K562 (cell line): ENCODE measurements around the gene UGP2. TPM values are rescaled to one million over a fixed set of nuclear protein-coding genes. Genes with fewer than 3 reads are reported as not detected.

Experiments used
- ATAC-seq: fragments of 200-7000 bp; cut with Tn5 transposase; 3 replicates; pipeline ENCODE4 v1.9.1; 2020; ENCODE audit warnings: moderate library complexity
- BruUV-seq: library from RNA; stranded (reverse); fragments of 400-500 nt; replicated peaks from 2 replicates; lab custom pipeline; 2021; lab: Mats Ljungman, UMichigan
- CTCF ChIA-PET: fragments of 300-600 bp; formaldehyde crosslinking; extraction: SDS; loops from one replicate; lab custom pipeline; 2021; ENCODE audit warnings: low intra/inter-chr PET ratio; lab: Yijun Ruan, JAX
- POLR2A ChIA-PET: fragments of 300-600, 350-650 bp; sonication (Branson Sonifier 250); formaldehyde crosslinking; extraction: SDS; loops from one replicate; lab custom pipeline; 2021; ENCODE audit warnings: antibody characterized with exemption, inconsistent platforms; lab: Yijun Ruan, JAX
- DNase-seq, 4 experiments: peaks; one replicate each; pipeline versions ENCODE4 v3.0.0 to v3.0.0-alpha.2; 2011 to 2018; ENCODE audit warnings: low spot score in 3 of 4, mixed read lengths in 3 of 4; ENCODE audit errors: extremely low read depth in 1 of 4
- FAIRE-seq: peaks from 2 replicates; lab custom pipeline; 2011; peaks lifted over from hg19 to GRCh38; lab: Jason Lieb, UNC
- H2AFZ ChIP-seq: 2 replicates; pipeline ENCODE4 v1.6.0; 2011; ENCODE audit warnings: low read depth, low read length, control low read depth, inconsistent platforms
- H3K27ac ChIP-seq: fragments of 200-600 bp; 3 replicates; pipeline ENCODE4 v1.8.0; 2011; ENCODE audit warnings: low read depth, mild to moderate bottlenecking, control low read depth, inconsistent platforms, low read length, moderate library complexity, mixed read lengths; ENCODE audit errors: extremely low read depth
- H3K27me3 ChIP-seq, 2 experiments: fragments of 300-600 bp in 1 of 2; 2 replicates in 1 of 2; 3 replicates in 1 of 2; pipeline versions ENCODE4 v1.6.0 to v1.8.0; 2011; ENCODE audit warnings: inconsistent platforms in 2 of 2, low read length in 2 of 2, mild to moderate bottlenecking in 1 of 2, mixed read lengths in 1 of 2, moderate library complexity in 1 of 2; ENCODE audit not compliant: control insufficient read depth in 2 of 2, insufficient read depth in 2 of 2
- H3K36me3 ChIP-seq: fragments of 300-600 bp; 3 replicates; pipeline ENCODE4 v1.8.0; 2011; ENCODE audit warnings: mild to moderate bottlenecking, low read length, inconsistent platforms; ENCODE audit not compliant: control insufficient read depth, insufficient read depth
- H3K4me1 ChIP-seq, 2 experiments: fragments of 200-600 bp in 1 of 2; replicated peaks in 1 of 2; 2 replicates in 1 of 2; 3 replicates in 1 of 2; pipeline versions ENCODE4 v1.5.1 to v1.8.0; 2011; ENCODE audit warnings: inconsistent platforms in 2 of 2, low read length in 2 of 2, mild to moderate bottlenecking in 1 of 2, mixed read lengths in 1 of 2, moderate library complexity in 1 of 2; ENCODE audit not compliant: control insufficient read depth in 2 of 2, insufficient read depth in 2 of 2
- H3K4me2 ChIP-seq: 2 replicates; pipeline ENCODE4 v1.6.1; 2011; ENCODE audit warnings: low read length, control low read depth, inconsistent platforms, mixed read lengths; ENCODE audit not compliant: insufficient read depth
- H3K4me3 ChIP-seq: fragments of 200-600 bp; sonication (generic), shearing (Covaris generic); 2 replicates; pipeline ENCODE4 v1.5.1; 2016; ENCODE audit warnings: control low read depth, inconsistent platforms
- H3K79me2 ChIP-seq: fragments of 200-600 bp; 3 replicates; pipeline ENCODE4 v1.8.0; 2011; ENCODE audit warnings: low read length, inconsistent platforms; ENCODE audit not compliant: control insufficient read depth, insufficient read depth
- H3K9ac ChIP-seq, 2 experiments: 2 replicates each; pipeline versions ENCODE4 v1.6.0 to v1.6.1; 2011; ENCODE audit warnings: low read depth in 2 of 2, low read length in 2 of 2, control low read depth in 1 of 2, inconsistent platforms in 1 of 2, mild to moderate bottlenecking in 1 of 2, mixed read lengths in 1 of 2; ENCODE audit not compliant: insufficient read depth in 1 of 2
- H3K9me1 ChIP-seq: one replicate; pipeline ENCODE4 v1.6.0; 2011; ENCODE audit warnings: inconsistent platforms, mild to moderate bottlenecking, low read length, moderate library complexity; ENCODE audit not compliant: control insufficient read depth, insufficient read depth
- H3K9me3 ChIP-seq: replicated peaks from 2 replicates; pipeline ENCODE4 v1.5.1; 2011; ENCODE audit warnings: low read depth, low read length, inconsistent platforms; ENCODE audit not compliant: control insufficient read depth, insufficient read depth
- H4K20me1 ChIP-seq: replicated peaks from 2 replicates; pipeline ENCODE4 v1.6.1; 2011; ENCODE audit warnings: low read length, inconsistent platforms, mixed read lengths; ENCODE audit not compliant: control insufficient read depth, insufficient read depth
- AFF4 ChIP-seq: sonication (generic); formaldehyde crosslinking; IDR thresholded peaks from 2 replicates; pipeline ENCODE4 v1.8.0; 2023; ENCODE audit warnings: mild to moderate bottlenecking, missing genetic modification reagents
- EHMT2 ChIP-seq: fragments of 450-650 bp; IDR thresholded peaks from 2 replicates; pipeline ENCODE4 v1.6.1; 2018; ENCODE audit warnings: antibody characterized with exemption
- ELF1 ChIP-seq: fragments of 200-800 bp; sonication (Bioruptor generic); IDR thresholded peaks from 2 replicates; pipeline ENCODE4 v1.6.1; 2016; ENCODE audit warnings: missing genetic modification characterization, missing compliant biosample characterization
- MLLT1 ChIP-seq, 2 experiments: fragments of 450-650 bp; IDR thresholded peaks; 2 replicates each; pipeline ENCODE4 v1.6.1; 2016
- PPARD ChIP-seq: fragments of 250-450 bp; sonication (Bioruptor Pico); IDR thresholded peaks from 2 replicates; pipeline ENCODE4 v1.8.0; 2022; ENCODE audit warnings: inconsistent platforms, mild to moderate bottlenecking, moderate library complexity
- RBM39 ChIP-seq: fragments of 200-400 bp; formaldehyde crosslinking; optimal IDR thresholded peaks from 2 replicates; pipeline ENCODE3; 2018; ENCODE audit warnings: low read depth, low read length
- TEAD2 ChIP-seq: fragments of 450-650 bp; IDR thresholded peaks from 2 replicates; pipeline ENCODE4 v1.6.1; 2016; ENCODE audit warnings: missing genetic modification characterization, control low read depth, missing compliant biosample characterization
- ZBTB12 ChIP-seq: fragments of 250-450 bp; sonication (Bioruptor Pico); IDR thresholded peaks from 2 replicates; pipeline ENCODE4 v1.4.0; 2020
- ZBTB49 ChIP-seq: sonication (generic); formaldehyde crosslinking; IDR thresholded peaks from 2 replicates; pipeline ENCODE4 v1.8.0; 2022; ENCODE audit warnings: missing genetic modification reagents, mild to moderate bottlenecking, borderline replicate concordance
- ZNF165 ChIP-seq: fragments of 250-450 bp; sonication (Bioruptor Pico); IDR thresholded peaks from 2 replicates; pipeline ENCODE4 v1.4.0; 2020; ENCODE audit warnings: borderline replicate concordance
- WGBS: fragments of 100-300 bp; shearing (Covaris generic); methylation state at CpG from one replicate; pipeline ENCODE4 v1.1.6; 2016; ENCODE audit warnings: low coverage, mixed read lengths; ENCODE audit not compliant: insufficient coverage; ENCODE audit errors: missing lambda C conversion rate; 5-methylcytosine and 5-hydroxymethylcytosine counted together
- in situ Hi-C: fragments of 300-500 bp; cut with MboI; formaldehyde crosslinking; loops from 4 replicates; pipeline ENCODE4 v1.15.0; 2018; ENCODE audit warnings: inconsistent platforms, mixed read lengths
- intact Hi-C: fragments of 100-400 bp; cut with micrococcal nuclease; formaldehyde crosslinking; loops from 2 replicates; pipeline ENCODE4 v1.14.2; 2022
- polyA plus RNA-seq, 8 experiments: library from polyadenylated mRNA; depleted of rRNA in 4 of 8; stranded (reverse) in 5 of 8; unstranded in 3 of 8; fragments of >200 nt; fragmentation: Nextera tagmentation in 2 of 8; fragmentation: Illumina TruSeq in 1 of 8; extraction: Ambion mirVana in 2 of 8; extraction: Trizol in 1 of 8; gene quantifications; 2 replicates each; pipeline versions ENCODE4 v1.2.1 to v1.2.3, GENCODE V29; 2011 to 2014; ENCODE audit warnings: inconsistent platforms in 1 of 8, missing spikeins in 1 of 8
- total RNA-seq, 7 experiments: library from RNA; depleted of rRNA in 6 of 7; stranded (reverse); fragments of >200 nt in 6 of 7; fragmentation: Illumina TruSeq in 2 of 7; extraction: Trizol in 2 of 7; gene quantifications; 2 replicates each; pipeline versions ENCODE4 v1.2.1 to v1.2.3, GENCODE V29; 2011 to 2021; ENCODE audit warnings: low replicate concordance in 1 of 7

The UGP2 gene
- total and polyA plus RNA-seq, 9 of the 15 experiments (the other 6 are each of a cell fraction or from before 2014, with no cell fraction given), result 25.2 to 69.3 (median 58.9) TPM

GRCh38 chr2:63865159-63865799 is 23.6 kb downstream of the UGP2 start:
- Histone ChIP-seq H3K9ac (no peak overlapping the region), H2AFZ (no peak overlapping the region), H3K4me3 (no peak overlapping the region), H3K4me2 (no peak overlapping the region), H3K4me1 (no peaks in the 10 kb centered on the region), H3K27me3 (no peaks in the 10 kb centered on the region), H3K9me1 (no peaks in the 10 kb centered on the region), H3K36me3 (peaks cover 51% of the 10 kb centered on the region), H3K9me3 (no peaks in the 10 kb centered on the region), H4K20me1 (no peaks in the 10 kb centered on the region), H3K27ac (no peak overlapping the region), H3K79me2 (no peaks in the 10 kb centered on the region; the same call in 2 of the 3 replicates)
- ChIA-PET CTCF (no interaction called here), POLR2A (interaction anchor here (0.6 kb wide), 1 partner anchor 20 kb away, joined by 3 read pairs; no protein-coding TSS in a partner anchor)
- WGBS, result 93% methylated on average over 6 of the region's 6 CpGs
- BruUV-seq, result no TSS peak
- in situ Hi-C loops, result no loop called here
- DNase-seq (no peak), ATAC-seq (no peak), FAIRE-seq (no peak)
- intact Hi-C loops, result no loop called here
- no peak for TF ChIP-seq ELF1 (tag)
- no peak for TF ChIP-seq ZNF165 (CRISPR knock-in tag)
- TF ChIP-seq MLLT1 (IDR thresholded peaks at IDR 0.05), result no peak
- no peak for TF ChIP-seq AFF4 (CRISPR knock-in tag)
- TF ChIP-seq ZBTB12, result no peak
- no peak for TF ChIP-seq ZBTB49 (CRISPR knock-in tag)
- TF ChIP-seq EHMT2, result no peak
- TF ChIP-seq RBM39, result no peak
- TF ChIP-seq PPARD (CRISPR knock-in tag), result no peak
- TF ChIP-seq TEAD2 (tag), result no peak
